ENCODE data around the gene TRMT11. TPM values are rescaled to one million over a fixed set of nuclear protein-coding genes. Genes with fewer than 3 reads are reported as not detected.
A peak's percentile ranks its signal among the peaks of the same experiment; 100 is the strongest.

TRMT11 gene
- total RNA-seq, 1 donor = 26.8 TPM

DNA sequence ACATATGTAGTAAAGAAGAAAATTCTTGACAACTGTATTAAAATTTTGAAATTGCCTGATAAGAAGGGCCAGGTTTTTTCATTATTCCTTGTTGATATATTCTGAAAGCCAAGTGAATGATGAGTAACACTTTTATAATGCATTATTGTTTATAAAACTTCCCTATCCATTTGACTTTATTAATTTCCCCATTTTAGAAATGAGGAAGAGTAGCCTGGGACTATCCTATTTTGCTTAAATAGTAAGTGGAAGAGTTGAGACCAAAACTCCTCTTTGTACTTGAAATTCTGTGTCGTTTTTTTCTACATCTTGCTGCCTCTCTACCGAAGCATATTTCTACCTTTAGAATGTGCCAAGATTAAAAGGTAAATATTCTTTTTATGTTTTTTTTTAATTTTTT, 39.7 kb downstream of the TRMT11 start:
- no peak overlapping the region for H2AFZ ChIP-seq (ENCODE audit: low read length)
- H3K4me2 ChIP-seq (ENCODE audit: insufficient read depth, low read length) = no peak overlapping the region
- no peak overlapping the region for H3K27ac ChIP-seq (ENCODE audit: low read depth, low read length)
- H3K9me3 ChIP-seq (ENCODE audit: low read depth, low read length) = no peaks in the 10 kb centered on the region
- TF ChIP-seq, protein P1, sequence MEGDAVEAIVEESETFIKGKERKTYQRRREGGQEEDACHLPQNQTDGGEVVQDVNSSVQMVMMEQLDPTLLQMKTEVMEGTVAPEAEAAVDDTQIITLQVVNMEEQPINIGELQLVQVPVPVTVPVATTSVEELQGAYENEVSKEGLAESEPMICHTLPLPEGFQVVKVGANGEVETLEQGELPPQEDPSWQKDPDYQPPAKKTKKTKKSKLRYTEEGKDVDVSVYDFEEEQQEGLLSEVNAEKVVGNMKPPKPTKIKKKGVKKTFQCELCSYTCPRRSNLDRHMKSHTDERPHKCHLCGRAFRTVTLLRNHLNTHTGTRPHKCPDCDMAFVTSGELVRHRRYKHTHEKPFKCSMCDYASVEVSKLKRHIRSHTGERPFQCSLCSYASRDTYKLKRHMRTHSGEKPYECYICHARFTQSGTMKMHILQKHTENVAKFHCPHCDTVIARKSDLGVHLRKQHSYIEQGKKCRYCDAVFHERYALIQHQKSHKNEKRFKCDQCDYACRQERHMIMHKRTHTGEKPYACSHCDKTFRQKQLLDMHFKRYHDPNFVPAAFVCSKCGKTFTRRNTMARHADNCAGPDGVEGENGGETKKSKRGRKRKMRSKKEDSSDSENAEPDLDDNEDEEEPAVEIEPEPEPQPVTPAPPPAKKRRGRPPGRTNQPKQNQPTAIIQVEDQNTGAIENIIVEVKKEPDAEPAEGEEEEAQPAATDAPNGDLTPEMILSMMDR (IDR thresholded peaks at IDR 0.05; ENCODE audit: extremely low read depth, low read depth, low read length) = no peak
- no peaks in the 10 kb centered on the region for H3K27me3 ChIP-seq (ENCODE audit: insufficient read depth, low read length)
- DNase-seq (ENCODE audit: insufficient read length, low spot score, missing footprints) = peak; percentile 11
- H3K4me3 ChIP-seq (ENCODE audit: insufficient read depth, low read length) = no peak overlapping the region
- H3K36me3 ChIP-seq (ENCODE audit: insufficient read depth, low read length) = peaks cover 22% of the 10 kb centered on the region
- peaks cover 10% of the 10 kb centered on the region for H3K4me1 ChIP-seq (ENCODE audit: insufficient read depth, low read length)
- H4K20me1 ChIP-seq (ENCODE audit: insufficient read depth, low read length) = no peaks in the 10 kb centered on the region
- no peaks in the 10 kb centered on the region for H3K79me2 ChIP-seq (ENCODE audit: insufficient read depth, low read length)

DNA sequence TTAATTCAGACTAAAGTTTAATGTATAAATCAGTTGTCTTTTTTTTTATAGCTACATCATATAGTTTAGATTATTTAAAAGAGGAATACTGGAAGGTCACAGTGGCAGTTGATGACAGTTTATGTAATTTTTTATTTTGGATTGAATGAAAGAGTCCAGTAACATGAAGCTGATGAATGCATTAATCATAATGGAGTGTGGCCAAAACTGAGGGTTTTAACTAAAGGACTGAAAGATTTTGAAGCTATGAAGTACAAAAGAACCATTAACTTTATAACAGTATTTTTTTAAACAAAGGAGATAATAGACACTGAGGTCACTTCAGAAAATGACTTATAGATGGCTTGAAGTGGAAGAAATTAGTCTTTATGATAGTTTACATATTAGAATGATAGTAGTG, 41.3 kb downstream of the TRMT11 start:
- Histone ChIP-seq H3K27ac (ENCODE audit: low read depth, low read length) (no peak overlapping the region), H3K4me2 (ENCODE audit: insufficient read depth, low read length) (no peak overlapping the region), H3K79me2 (ENCODE audit: insufficient read depth, low read length) (no peaks in the 10 kb centered on the region), H3K4me1 (ENCODE audit: insufficient read depth, low read length) (peaks cover 10% of the 10 kb centered on the region), H4K20me1 (ENCODE audit: insufficient read depth, low read length) (no peaks in the 10 kb centered on the region), H3K9me3 (ENCODE audit: low read depth, low read length) (no peaks in the 10 kb centered on the region), H2AFZ (ENCODE audit: low read length) (no peak overlapping the region), H3K27me3 (ENCODE audit: insufficient read depth, low read length) (no peaks in the 10 kb centered on the region), H3K4me3 (ENCODE audit: insufficient read depth, low read length) (no peak overlapping the region), H3K36me3 (ENCODE audit: insufficient read depth, low read length) (peaks cover 11% of the 10 kb centered on the region)
- DNase-seq (ENCODE audit: insufficient read length, low spot score, missing footprints) = peak; percentile 14
- TF ChIP-seq, protein P1 (IDR thresholded peaks at IDR 0.05; ENCODE audit: extremely low read depth, low read depth, low read length) = no peak

DNA sequence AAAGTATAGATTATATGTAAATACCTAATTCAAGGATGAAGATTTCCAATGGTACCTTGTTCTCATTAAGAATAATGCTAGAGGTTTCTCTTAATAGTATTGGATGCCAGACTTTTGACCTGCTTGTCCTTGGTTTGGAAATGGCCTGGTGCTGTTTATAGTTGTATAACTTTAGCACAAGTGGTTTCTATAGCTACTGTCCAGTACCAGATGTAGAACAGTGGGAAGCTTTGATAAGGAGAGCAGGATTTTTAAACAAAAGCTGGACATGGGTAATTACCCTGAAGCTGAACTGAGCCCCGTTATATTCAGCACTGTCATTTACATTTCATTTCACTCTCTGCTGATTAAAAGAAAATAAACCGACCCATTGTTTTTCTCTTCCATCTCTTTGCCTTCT, 43.7 kb downstream of the TRMT11 start:
- H3K27ac ChIP-seq (ENCODE audit: low read depth, low read length) = no peak overlapping the region
- TF ChIP-seq, protein P1 (IDR thresholded peaks at IDR 0.05; ENCODE audit: extremely low read depth, low read depth, low read length) = no peak
- DNase-seq (ENCODE audit: insufficient read length, low spot score, missing footprints) = no peak
- H3K9me3 ChIP-seq (ENCODE audit: low read depth, low read length) = no peaks in the 10 kb centered on the region
- no peaks in the 10 kb centered on the region for H3K27me3 ChIP-seq (ENCODE audit: insufficient read depth, low read length)
- H3K36me3 ChIP-seq (ENCODE audit: insufficient read depth, low read length) = no peaks in the 10 kb centered on the region
- H2AFZ ChIP-seq (ENCODE audit: low read length) = no peak overlapping the region
- no peak overlapping the region for H3K4me3 ChIP-seq (ENCODE audit: insufficient read depth, low read length)
- no peaks in the 10 kb centered on the region for H3K79me2 ChIP-seq (ENCODE audit: insufficient read depth, low read length)
- no peaks in the 10 kb centered on the region for H4K20me1 ChIP-seq (ENCODE audit: insufficient read depth, low read length)
- no peak overlapping the region for H3K4me2 ChIP-seq (ENCODE audit: insufficient read depth, low read length)
- peaks cover 17% of the 10 kb centered on the region for H3K4me1 ChIP-seq (ENCODE audit: insufficient read depth, low read length)

DNA sequence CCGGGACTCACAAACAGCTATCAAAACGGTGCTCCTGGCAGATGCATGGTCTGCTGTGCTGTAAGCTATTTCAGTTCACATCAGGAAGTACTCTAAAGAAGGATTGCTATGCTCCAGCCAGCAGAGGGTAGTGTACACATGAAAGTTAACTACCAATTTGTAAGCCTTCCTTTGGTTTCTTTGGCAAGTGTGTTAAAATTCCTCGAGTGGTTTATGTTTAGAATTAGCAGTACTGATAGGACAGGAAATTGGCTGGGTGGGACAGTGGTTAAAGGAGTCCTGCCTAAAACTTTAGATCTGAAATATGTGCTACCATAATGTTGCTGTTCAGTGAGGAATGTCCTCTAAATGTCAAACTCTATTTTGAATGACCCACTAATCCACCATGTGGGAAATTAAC, 47.4 kb downstream of the TRMT11 start:
- Histone ChIP-seq H3K27me3 (ENCODE audit: insufficient read depth, low read length) (no peaks in the 10 kb centered on the region), H3K79me2 (ENCODE audit: insufficient read depth, low read length) (no peaks in the 10 kb centered on the region), H3K36me3 (ENCODE audit: insufficient read depth, low read length) (no peaks in the 10 kb centered on the region), H2AFZ (ENCODE audit: low read length) (no peak overlapping the region), H3K4me3 (ENCODE audit: insufficient read depth, low read length) (no peak overlapping the region), H3K9me3 (ENCODE audit: low read depth, low read length) (no peaks in the 10 kb centered on the region), H3K27ac (ENCODE audit: low read depth, low read length) (no peak overlapping the region), H4K20me1 (ENCODE audit: insufficient read depth, low read length) (no peaks in the 10 kb centered on the region), H3K4me1 (ENCODE audit: insufficient read depth, low read length) (peaks cover 7% of the 10 kb centered on the region), H3K4me2 (ENCODE audit: insufficient read depth, low read length) (peak overlapping the region; percentile 41)
- TF ChIP-seq, protein P1 (IDR thresholded peaks at IDR 0.05; ENCODE audit: extremely low read depth, low read depth, low read length) = peak; percentile 79
- peak; percentile 63 for DNase-seq (ENCODE audit: insufficient read length, low spot score, missing footprints)

Data from osteoblast (primary cell).